Panc1 (cell line): ENCODE results near the gene PPP1R9A. TPM values are rescaled to one million over a fixed set of nuclear protein-coding genes. Genes with fewer than 3 reads are reported as not detected.

Experiments used
- ATAC-seq: fragments of 200-7000 bp; cut with Tn5 transposase; 2 replicates; pipeline ENCODE4 v1.9.1; 2020; ENCODE audit warnings: mild to moderate bottlenecking, moderate library complexity
- BruUV-seq: library from RNA; stranded (reverse); fragments of 400-500 nt; replicated peaks from 2 replicates; lab custom pipeline; 2021; lab: Mats Ljungman, UMichigan
- CTCF ChIA-PET: fragments of 300-600 bp; sonication (Branson Sonifier 250); formaldehyde crosslinking; loops from one replicate; lab custom pipeline; 2022; ENCODE audit warnings: antibody characterized with exemption; lab: Charles Lee
- POLR2A ChIA-PET: fragments of 300-600 bp; sonication (Branson Sonifier 250); formaldehyde crosslinking; loops from one replicate; lab custom pipeline; 2022; ENCODE audit warnings: antibody characterized with exemption; lab: Charles Lee
- DNase-seq: peaks from one replicate; pipeline ENCODE4 v3.0.0-alpha.2; 2010; ENCODE audit warnings: low read depth, low spot score
- H3K27ac ChIP-seq: 2 replicates; pipeline ENCODE4 v1.5.1; 2011; ENCODE audit warnings: mild to moderate bottlenecking, low read length, inconsistent platforms
- H3K27me3 ChIP-seq: fragments of 200-500 bp; sonication (Bioruptor generic); 2 replicates; pipeline ENCODE4 v1.6.0; 2014; ENCODE audit warnings: low read length, inconsistent platforms; ENCODE audit not compliant: control insufficient read depth, insufficient read depth
- H3K36me3 ChIP-seq: fragments of 200-500 bp; sonication (Bioruptor generic); 2 replicates; pipeline ENCODE4 v1.5.1; 2014; ENCODE audit warnings: inconsistent platforms, mild to moderate bottlenecking, low read length, moderate library complexity; ENCODE audit not compliant: control insufficient read depth, insufficient read depth
- H3K4me1 ChIP-seq: 2 replicates; pipeline ENCODE4 v1.5.1; 2011; ENCODE audit warnings: inconsistent platforms, mild to moderate bottlenecking, low read length, moderate library complexity; ENCODE audit not compliant: control insufficient read depth, insufficient read depth
- H3K4me3 ChIP-seq, 2 experiments: 2 replicates each; pipeline ENCODE4 v1.5.1; 2011 to 2012; ENCODE audit warnings: low read depth in 2 of 2, low read length in 2 of 2, mild to moderate bottlenecking in 2 of 2, inconsistent platforms in 1 of 2, moderate library complexity in 1 of 2
- H3K9me3 ChIP-seq: fragments of 200-500 bp; sonication (Bioruptor generic); 2 replicates; pipeline ENCODE4 v1.5.1; 2014; ENCODE audit warnings: low read depth, mild to moderate bottlenecking, inconsistent platforms, low read length, moderate library complexity; ENCODE audit not compliant: control insufficient read depth, insufficient read depth
- CTCF ChIP-seq: fragments of 450-650 bp; IDR thresholded peaks from 2 replicates; pipeline ENCODE4 v1.5.1; 2017; ENCODE audit warnings: mild to moderate bottlenecking
- POLR2AphosphoS5 ChIP-seq: IDR thresholded peaks from 2 replicates; pipeline ENCODE4 v1.6.1; 2012; ENCODE audit warnings: mild to moderate bottlenecking, low read depth, low read length, moderate library complexity
- REST ChIP-seq, 2 experiments: IDR thresholded peaks; 2 replicates each; pipeline ENCODE4 v1.6.1; 2011 to 2012; ENCODE audit warnings: low read depth in 2 of 2, control low read depth in 1 of 2, low read length in 1 of 2, mild to moderate bottlenecking in 1 of 2, moderate library complexity in 1 of 2; ENCODE audit not compliant: insufficient read depth in 1 of 2
- SIN3A ChIP-seq: IDR thresholded peaks from 2 replicates; pipeline ENCODE4 v1.6.1; 2012; ENCODE audit warnings: low read depth, mild to moderate bottlenecking, low read length, moderate library complexity, borderline replicate concordance; ENCODE audit not compliant: insufficient read depth
- TCF7L2 ChIP-seq: IDR thresholded peaks from 2 replicates; pipeline ENCODE4 v1.6.1; 2011; ENCODE audit warnings: mild to moderate bottlenecking, low read depth, low read length, inconsistent platforms
- in situ Hi-C: cut with HindIII; loops from 2 replicates; pipeline ENCODE4 v1.10.0; 2016; ENCODE audit warnings: low sequenced_read_pairs, low pct_unique_long_range_greater_than_20kb
- intact Hi-C: fragments of 100-400 bp; cut with micrococcal nuclease; formaldehyde crosslinking; loops from one replicate; pipeline ENCODE4 v1.10.0; 2022; ENCODE audit not compliant: unreplicated experiment
- total RNA-seq: library from RNA; stranded (reverse); gene quantifications from one replicate; pipeline ENCODE4 v1.2.1, GENCODE V29; 2021; ENCODE audit not compliant: unreplicated experiment

The PPP1R9A gene
- total RNA-seq, 1 experiment from 2014 or later = 5.0 TPM

DNA sequence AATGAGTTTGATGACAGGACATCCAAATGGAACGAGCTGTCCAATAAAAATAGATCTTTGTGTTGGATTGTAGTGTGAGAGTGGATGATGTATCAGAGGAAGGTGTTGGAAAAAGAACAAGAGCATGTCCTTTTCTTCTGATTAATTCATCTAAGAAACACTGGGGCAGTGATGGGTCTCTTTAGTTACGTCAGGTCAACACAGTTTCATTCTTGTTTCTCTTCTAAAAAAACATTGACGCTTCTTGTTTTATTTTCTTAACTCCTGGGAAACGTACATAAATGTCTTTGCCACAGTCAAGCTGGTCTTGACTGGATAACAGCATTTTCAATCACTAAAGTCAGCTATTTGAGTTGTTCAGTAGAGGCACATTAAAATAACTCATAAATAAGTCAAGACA, 67.0 kb downstream of the PPP1R9A start:
- no peak overlapping the region for H3K27ac ChIP-seq
- H3K36me3 ChIP-seq = no peaks in the 10 kb centered on the region
- no peak overlapping the region for H3K4me3 ChIP-seq
- ATAC-seq (no peak), DNase-seq (no peak)
- CTCF ChIA-PET = interaction anchor here (0.6 kb wide), 1 partner anchor 214 kb away, joined by 3 read pairs; no protein-coding TSS in a partner anchor
- H3K9me3 ChIP-seq = no peaks in the 10 kb centered on the region
- POLR2A ChIA-PET = no interaction called here
- no peaks in the 10 kb centered on the region for H3K27me3 ChIP-seq
- intact Hi-C loops (no loop called here), in situ Hi-C loops (no loop called here)
- TF ChIP-seq POLR2AphosphoS5 (no peak), TCF7L2 (no peak), REST (IDR thresholded peaks at IDR 0.05; ENCODE audit: insufficient read depth in 1 of 2, low read depth in 2 of 2, low read length in 1 of 2) (no peak), CTCF (no peak), SIN3A (no peak)
- BruUV-seq = no TSS peak
- no peaks in the 10 kb centered on the region for H3K4me1 ChIP-seq

DNA sequence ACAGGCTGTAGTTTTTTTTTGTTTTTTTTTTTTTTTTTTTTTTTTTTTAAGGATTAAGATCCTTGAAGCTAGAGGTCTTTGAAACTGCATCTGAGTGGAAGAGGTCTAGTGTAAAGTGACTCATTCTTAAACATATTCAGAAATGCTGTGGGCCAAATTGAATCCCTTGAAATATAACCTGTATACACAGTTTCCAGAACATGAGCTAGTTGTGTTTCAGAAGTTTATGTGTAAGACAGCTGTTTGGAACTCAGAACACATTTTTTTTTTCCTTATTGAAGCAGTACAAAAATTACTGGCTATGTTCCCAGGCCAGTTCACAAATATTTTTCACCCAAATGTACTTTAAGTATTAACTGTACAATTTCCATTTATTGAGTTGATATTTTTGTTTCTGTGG, 67.9 kb downstream of the PPP1R9A start:
- POLR2A ChIA-PET = interaction anchor here (0.7 kb wide), 1 partner anchor 57 kb away, joined by 3 read pairs; no protein-coding TSS in a partner anchor
- H3K36me3 ChIP-seq = no peaks in the 10 kb centered on the region
- no peak for DNase-seq

More for the DNA sequence above, 67.9 kb downstream of the PPP1R9A start:
- Histone ChIP-seq H3K27me3 (no peaks in the 10 kb centered on the region), H3K4me1 (no peaks in the 10 kb centered on the region), H3K4me3 (no peak overlapping the region), H3K9me3 (no peaks in the 10 kb centered on the region), H3K27ac (no peak overlapping the region)
- intact Hi-C loops (no loop called here), in situ Hi-C loops (no loop called here)
- BruUV-seq = no TSS peak
- no peak for ATAC-seq
- CTCF ChIA-PET = interaction anchor here (0.6 to 0.7 kb wide), 2 partner anchors 213 to 330 kb away, joined by 3 to 6 read pairs; no protein-coding TSS in a partner anchor
- no peak for TF ChIP-seq TCF7L2
- no peak for TF ChIP-seq SIN3A
- TF ChIP-seq POLR2AphosphoS5 = no peak
- no peak for TF ChIP-seq REST (IDR thresholded peaks at IDR 0.05; ENCODE audit: insufficient read depth in 1 of 2, low read depth in 2 of 2, low read length in 1 of 2)
- TF ChIP-seq CTCF = no peak
